ENCODE results near the gene NR2F1-AS1.

The NR2F1-AS1 gene

DNA sequence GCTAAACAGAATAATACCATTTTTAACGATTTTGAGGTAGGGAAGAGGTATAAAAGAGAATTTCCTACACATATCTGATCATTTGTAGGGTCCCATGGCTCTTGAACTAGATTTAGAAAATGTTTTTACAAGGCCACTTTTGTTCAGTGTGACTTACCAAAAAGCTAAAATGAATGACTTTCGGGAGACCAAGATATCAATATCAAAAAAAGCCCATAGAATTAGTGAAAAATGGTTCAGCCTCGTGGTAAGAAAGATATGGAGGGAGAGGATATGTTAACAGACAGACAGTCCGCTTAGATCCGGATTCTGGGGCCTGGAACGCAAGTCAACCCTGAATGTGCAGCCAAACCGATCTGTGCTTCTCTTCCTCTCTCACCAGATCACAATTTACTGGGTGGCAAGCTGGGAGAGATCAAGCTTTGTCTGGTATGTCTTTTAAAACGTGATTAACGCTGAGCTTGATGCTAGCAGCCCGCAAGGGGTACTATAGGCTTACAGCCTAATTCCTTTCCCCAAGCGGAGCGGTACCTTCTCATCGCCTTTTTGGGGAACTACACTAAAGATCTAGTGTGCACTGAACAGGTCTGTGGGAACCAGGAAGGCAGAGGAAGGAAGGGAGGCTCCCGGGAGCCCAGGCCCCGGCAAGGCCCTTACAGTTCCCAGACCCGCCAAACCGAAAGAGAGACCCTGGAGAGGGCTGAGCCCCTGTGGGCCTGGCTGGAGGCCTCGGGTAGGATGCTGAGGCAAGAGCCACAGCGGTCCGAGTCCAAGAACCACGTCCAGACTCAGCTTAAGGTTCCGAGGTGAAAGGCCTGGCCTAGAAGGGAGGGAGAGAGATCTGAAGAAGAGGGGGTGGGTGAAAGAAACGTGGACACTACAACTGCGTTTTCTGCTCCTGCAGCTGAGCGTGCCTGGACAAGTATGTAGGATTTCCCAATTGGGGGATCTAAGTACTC lies 2.9 kb downstream of the NR2F1-AS1 start:
- no peak overlapping the region for H3K4me3 ChIP-seq (ENCODE audit: low read length)
- DNase-seq (ENCODE audit: low read depth): no peak
- no peak for TF ChIP-seq CTCF (conservative IDR thresholded peaks at IDR 0.05; ENCODE audit: low read depth, low read length)

GRCh38 chr5:93576994-93577853 lies 3.8 kb downstream of the NR2F1-AS1 start:
- DNase-seq (ENCODE audit: low read depth): no peak
- no peak overlapping the region for H3K4me3 ChIP-seq (ENCODE audit: low read length)
- no peak for TF ChIP-seq CTCF (conservative IDR thresholded peaks at IDR 0.05; ENCODE audit: low read depth, low read length)

DNA sequence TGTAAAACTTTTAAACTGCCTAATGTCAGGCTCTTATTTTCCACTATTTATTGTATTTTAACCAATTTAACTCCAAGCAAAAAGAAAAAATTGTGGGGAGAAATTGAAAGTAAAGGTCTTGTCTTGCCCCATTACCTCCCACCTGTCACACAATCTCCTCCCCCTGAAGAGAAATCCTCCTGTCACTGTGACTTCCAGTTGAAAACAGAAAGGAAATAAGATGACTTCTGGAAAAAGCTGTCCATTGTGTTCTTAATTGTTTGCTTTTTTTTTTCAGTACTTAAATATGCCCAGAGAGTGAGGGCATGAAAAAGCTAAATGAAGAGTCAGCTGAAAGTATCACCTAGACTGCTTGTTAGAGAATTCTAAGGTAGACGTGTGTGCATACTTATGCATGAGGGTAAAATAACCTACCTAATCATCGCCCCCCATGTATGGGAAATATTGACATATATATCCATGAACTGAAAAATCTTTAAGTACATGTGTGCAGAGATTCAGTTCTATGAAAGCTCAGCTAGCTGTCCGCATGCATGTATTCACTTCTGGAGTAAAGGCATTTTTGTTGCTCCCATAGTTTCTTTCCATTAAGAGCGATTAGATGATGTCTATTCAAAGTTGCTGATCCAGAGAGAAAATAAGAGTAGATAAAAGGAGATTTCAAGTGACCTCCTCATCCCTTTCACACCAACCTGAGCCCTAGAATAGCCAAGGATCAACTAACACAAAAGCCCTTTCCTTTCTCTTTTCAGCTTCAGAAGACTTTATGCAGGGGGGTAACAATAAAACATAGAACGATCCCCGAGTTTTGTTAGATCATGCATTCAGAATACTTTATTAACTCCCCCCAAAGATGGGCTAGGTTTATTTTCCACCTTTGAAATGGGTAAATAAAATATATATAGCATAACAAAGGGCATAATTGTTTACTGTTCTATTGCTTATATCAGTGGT lies 5.3 kb downstream of the NR2F1-AS1 start:
- DNase-seq (ENCODE audit: low read depth): no peak
- no peak for TF ChIP-seq CTCF (conservative IDR thresholded peaks at IDR 0.05; ENCODE audit: low read depth, low read length)
- H3K4me3 ChIP-seq (ENCODE audit: low read length): no peak overlapping the region

- no peak for TF ChIP-seq CTCF (conservative IDR thresholded peaks at IDR 0.05; ENCODE audit: low read depth, low read length)
- no peak overlapping the region for H3K4me3 ChIP-seq (ENCODE audit: low read length)
- DNase-seq (ENCODE audit: low read depth): no peak
These were observed 6.3 kb downstream of the NR2F1-AS1 start for GRCh38 chr5:93574491-93575305.

GRCh38 chr5:93573354-93574351 lies 7.4 kb downstream of the NR2F1-AS1 start:
- no peak for DNase-seq (ENCODE audit: low read depth)
- H3K4me3 ChIP-seq (ENCODE audit: low read length): peak overlapping the region; percentile 55
- TF ChIP-seq CTCF (conservative IDR thresholded peaks at IDR 0.05; ENCODE audit: low read depth, low read length): no peak

Measured in retinal pigment epithelial cell (primary cell).